ENCODE measurements around the gene OR2C3.
A peak's percentile ranks its signal among the peaks of the same experiment; 100 is the strongest.
"Not testable (repeated sequence)": the region's sequence is repeated elsewhere in the genome, so short reads cannot be mapped to it uniquely, and the experiment has no call there.

Gene OR2C3

GRCh38 chr1:247491328-247491727, 44.9 kb downstream of the OR2C3 start:
- no peak overlapping the region for H3K4me3 ChIP-seq (ENCODE audit: low read length)
- TF ChIP-seq CTCF (conservative IDR thresholded peaks at IDR 0.05; ENCODE audit: low read depth, low read length) = no peak
- DNase-seq (ENCODE audit: low read depth) = no peak

DNA sequence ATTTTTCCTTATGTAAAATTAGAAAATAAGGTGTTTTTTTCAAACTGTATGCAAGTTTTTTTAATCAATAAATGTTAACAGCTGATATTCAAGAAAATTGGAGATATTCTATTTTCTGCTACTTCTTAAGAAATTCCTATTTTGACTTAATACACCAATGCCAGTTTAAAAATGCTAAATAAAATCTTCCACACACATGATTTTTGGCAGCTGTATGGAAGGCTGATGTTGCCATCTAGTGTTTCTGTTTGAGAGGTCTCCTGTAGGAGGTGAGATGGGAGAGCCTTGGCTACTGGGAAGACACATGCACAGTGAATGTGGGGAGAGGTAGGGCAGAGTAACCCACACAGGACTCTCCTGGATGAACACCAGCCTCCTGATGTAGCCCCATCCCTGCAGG, 49.2 kb downstream of the OR2C3 start:
- peak; percentile 57 for TF ChIP-seq CTCF (conservative IDR thresholded peaks at IDR 0.05; ENCODE audit: low read depth, low read length)
- peak; percentile 5 for DNase-seq (ENCODE audit: low read depth)

DNA sequence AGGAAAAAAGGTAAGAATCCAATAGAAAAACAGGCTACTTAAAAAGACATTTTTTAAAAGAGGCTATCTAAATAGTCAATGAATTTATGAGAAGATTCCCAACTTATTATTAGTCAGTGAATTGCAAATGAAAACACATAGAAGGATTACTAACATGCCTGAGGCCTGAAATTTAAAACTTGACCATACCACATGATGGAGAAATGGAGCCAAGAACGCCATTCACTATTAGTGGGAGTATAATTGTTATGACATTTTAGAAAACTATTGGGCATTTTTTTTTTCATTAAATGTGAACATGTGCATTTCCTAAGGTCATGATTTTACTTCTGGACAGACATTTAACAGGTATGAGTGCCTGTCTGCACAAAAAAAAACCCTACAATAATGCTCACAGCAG, 53.5 kb downstream of the OR2C3 start:
- no peak overlapping the region for H3K4me3 ChIP-seq (ENCODE audit: low read length)
- TF ChIP-seq CTCF (conservative IDR thresholded peaks at IDR 0.05; ENCODE audit: low read depth, low read length) = no peak
- DNase-seq (ENCODE audit: low read depth) = peak; percentile 8

More for the DNA sequence above, 49.2 kb downstream of the OR2C3 start:
- H3K4me3 ChIP-seq (ENCODE audit: low read length) = no peak overlapping the region

GRCh38 chr1:247476328-247477058, 59.7 kb downstream of the OR2C3 start:
- DNase-seq (ENCODE audit: low read depth) = not testable (repeated sequence)

GRCh38 chr1:247475793-247476192, 60.4 kb downstream of the OR2C3 start:
- no peak for TF ChIP-seq CTCF (conservative IDR thresholded peaks at IDR 0.05; ENCODE audit: low read depth, low read length)
- no peak overlapping the region for H3K4me3 ChIP-seq (ENCODE audit: low read length)
- no peak for DNase-seq (ENCODE audit: low read depth)

More at GRCh38 chr1:247476328-247477058, 59.7 kb downstream of the OR2C3 start:
- not testable (repeated sequence) for H3K4me3 ChIP-seq (ENCODE audit: low read length)

Measured in retinal pigment epithelial cell (primary cell).